ENCODE measurements around the gene RRP1. TPM values are rescaled to one million over a fixed set of nuclear protein-coding genes. Genes with fewer than 3 reads are reported as not detected.
A peak's percentile ranks its signal among the peaks of the same experiment; 100 is the strongest.

RRP1 gene
- total RNA-seq, 1 donor from 2014 or later: 12.6 TPM

DNA sequence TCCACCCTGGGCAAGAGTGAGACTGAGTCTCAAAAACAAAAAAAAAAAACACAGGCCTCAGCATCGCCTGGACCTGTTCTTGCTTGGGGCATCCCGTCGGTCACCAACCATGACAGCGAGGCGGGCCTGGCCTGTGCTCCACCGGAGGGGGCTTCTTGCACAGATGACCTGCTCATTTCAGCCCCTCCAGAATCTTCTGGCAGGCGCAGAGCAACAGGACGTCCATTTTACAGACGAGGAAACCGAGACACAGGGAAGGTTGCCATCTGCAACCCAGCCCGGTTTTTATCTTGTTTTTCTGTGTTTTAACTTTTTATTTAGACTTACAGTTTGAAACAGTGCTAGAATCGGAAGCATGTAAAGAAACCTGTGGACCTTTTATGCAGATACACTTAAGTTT is 14.2 kb upstream of the RRP1 start:
- no peak for DNase-seq (ENCODE audit: low read depth in 2 of 2)

DNA sequence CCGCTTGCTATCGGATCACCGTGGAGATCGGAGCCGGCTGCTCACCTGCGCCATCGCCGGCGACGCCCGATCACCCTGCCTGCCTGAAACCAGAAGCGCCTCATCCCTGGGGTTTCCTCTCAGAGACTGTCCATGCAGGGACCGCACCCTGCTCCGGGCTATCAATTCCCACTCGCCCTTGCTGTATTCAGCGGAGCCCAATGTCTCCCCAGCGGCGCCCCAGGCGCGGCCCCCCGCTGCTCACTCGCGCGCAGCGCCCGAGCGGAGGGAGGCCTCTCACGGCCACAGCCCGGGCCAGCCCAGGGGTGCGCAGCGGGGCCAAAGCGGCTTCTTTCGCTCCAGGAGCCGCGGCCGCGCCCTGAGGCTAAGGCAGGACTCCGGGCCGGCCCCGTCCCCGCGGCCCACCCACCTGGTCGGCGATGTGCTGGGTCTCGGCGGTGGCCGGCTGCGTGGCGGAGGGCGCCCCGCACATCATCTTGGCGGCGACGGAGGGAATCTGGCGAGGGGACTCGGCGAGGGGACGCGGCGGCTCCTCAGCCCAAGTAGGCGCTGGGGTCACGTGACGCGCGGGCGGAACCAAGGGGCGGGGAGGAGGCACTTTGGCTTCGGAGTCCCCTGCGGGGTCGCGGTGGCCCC is 13.5 kb upstream of the RRP1 start, which contains the start of gene CSTB:
CSTB (minus strand) TSS at position 514 of the 636 bp plus-strand sequence; CDS start at position 475, 39 bp downstream.
- DNase-seq (ENCODE audit: low read depth in 2 of 2): peak in 1 of 2 donors; percentile 71

- DNase-seq (ENCODE audit: low read depth in 2 of 2): no peak
Observed at GRCh38 chr21:43777953-43778352, 11.4 kb upstream of the RRP1 start.

DNA sequence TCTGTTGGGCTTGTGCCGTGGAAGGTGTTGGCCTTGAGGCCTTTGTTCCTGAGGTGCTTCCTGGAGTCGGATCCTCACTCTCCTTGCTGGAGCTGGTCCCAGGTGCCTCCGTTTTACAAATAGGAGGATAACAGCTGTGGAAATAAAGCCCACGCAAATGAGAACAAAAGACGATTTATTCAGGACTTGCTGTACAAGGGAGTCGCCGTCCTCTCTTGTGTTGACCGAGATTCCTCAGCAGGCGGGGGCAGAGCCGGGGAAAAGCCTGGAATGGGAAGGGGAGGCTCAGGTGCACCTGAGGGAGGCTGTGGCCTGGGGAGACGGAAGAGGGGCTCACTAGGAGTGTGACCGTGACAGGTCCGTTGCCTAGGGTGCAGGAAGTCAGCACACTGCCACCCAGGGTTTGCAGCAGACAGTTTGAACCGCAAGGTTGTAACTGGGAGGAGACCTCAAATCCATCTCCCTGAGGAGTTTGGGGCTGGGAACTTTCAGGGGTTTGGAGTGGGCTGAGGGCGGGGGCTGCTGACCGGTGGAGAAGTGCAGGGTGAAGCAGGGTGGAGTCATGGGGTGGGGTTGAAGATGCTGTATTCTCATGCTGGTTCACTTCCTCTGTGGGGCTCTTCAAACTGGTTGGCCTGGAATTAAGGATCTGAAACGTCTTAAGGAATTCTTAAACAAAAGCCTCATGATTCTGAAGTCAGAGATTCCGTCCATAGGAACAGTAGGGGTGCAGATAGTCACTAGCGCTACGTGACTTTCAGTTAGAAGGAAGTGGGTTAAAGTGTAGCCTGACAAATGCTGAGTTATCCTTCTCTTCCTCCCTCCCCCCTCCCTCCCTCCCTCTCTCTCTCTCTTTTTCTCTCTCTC is 10.7 kb upstream of the RRP1 start:
- DNase-seq (ENCODE audit: low read depth in 2 of 2): no peak

DNA sequence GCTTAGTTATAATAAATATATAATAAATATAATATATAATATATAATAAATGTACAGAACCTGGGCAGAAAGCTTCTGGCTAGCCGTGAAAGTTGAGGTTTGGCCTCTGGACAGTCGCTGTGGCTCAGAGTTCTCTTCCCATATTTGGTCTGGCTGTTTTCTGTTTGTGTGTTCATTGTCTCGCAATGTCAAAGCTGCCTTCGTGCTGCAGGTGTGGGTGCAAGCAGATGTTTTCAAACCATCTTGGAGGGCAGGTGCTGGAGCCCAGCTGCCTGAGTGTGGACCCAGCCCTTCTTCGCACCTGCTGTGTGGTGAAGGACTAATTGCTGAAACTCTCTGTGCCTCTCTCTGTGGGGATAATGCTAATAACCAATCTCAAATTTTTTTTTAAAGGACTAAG is 9.7 kb upstream of the RRP1 start:
- DNase-seq (ENCODE audit: low read depth in 2 of 2): no peak

- no peak for DNase-seq (ENCODE audit: low read depth in 2 of 2)
Observed at GRCh38 chr21:43781846-43782245, 7.5 kb upstream of the RRP1 start.

DNA sequence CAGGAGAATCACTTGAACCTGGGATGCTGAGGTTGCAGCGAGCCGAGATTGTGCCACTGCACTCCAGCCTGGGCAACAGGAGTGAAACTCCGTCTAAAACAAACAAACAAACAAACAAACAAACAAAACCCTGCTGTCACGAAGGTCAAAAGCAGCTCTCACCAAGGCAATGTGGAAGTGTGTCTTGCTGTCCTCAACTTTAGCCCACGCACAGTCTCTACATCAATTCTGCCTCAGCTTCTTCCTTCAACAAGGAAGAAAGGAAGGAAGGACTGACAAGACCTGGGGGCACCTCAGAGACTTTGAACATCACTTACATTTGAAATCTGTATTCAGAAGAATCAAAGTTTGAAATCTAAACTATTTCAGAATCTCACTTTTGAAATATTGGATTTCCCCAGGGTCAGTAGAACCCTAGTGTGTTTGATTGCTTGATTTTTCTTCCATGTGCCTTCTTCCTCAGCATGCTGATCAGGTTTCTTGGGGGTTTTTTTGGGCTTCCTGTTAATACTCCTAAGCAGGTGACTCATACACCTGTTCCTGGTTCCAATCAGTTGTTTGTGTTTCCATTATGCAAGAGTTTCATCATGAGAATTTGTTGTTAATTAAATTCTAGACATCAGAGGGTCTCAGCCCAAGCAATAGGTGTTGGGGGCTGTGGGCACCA is 6.8 kb upstream of the RRP1 start:
- DNase-seq (ENCODE audit: low read depth in 2 of 2): no peak

DNA sequence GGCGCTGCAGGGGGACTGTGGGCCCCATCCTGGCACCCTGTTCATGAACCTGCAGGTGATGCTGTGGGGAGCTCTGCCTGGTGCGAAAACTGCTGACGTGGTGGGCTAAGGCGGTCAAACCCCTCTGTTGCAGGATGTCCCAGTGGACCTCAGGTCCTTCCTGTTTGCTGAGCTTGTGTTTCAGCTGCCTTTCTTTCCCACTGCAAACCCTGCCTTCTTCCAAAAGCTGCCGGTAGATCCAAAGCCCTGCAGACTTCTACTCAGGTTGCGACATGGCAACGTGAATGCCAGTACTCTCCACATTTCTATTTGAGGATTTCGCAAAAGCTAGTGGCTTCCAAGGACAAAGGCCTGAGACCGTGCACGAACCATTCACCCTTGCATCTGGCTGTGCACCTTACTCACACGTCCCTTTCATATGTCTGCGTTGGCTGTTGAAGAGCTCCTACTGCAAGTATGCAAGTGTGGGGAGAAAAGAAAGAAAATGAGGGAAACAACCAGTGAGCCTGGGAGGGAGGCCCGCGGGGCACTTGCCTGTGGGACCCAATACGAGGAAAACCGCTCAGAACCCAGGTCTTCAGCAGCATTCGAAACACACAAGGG is 6.2 kb upstream of the RRP1 start:
- no peak for DNase-seq (ENCODE audit: low read depth in 2 of 2)

GRCh38 chr21:43785134-43785533 is 4.2 kb upstream of the RRP1 start:
- no peak for DNase-seq (ENCODE audit: low read depth in 2 of 2)

DNA sequence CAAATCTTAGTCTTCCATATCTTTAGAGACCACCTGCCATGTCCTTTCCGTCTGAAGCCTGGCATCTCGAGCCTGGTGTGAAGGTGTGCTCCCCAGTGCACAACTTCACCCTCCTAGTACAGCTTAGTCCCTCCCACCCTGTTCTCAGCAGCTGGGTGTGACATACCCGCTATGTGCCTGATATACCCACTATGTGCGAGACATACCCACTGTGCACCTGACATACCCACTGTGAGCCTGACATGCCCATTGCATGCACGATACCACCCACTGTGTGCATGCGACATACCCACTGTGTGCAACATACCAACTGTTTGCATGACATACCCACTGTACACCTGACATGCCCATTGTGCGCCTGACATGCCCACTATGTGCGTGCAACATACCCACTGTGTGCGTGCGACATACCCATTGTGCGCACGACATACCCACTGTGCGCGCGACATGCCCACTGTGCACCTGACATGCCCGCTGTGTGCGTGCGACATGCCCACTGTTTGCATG is 3.0 kb upstream of the RRP1 start:
- no peak for DNase-seq (ENCODE audit: low read depth in 2 of 2)

GRCh38 chr21:43786807-43787440 is 2.5 kb upstream of the RRP1 start:
- no peak for DNase-seq (ENCODE audit: low read depth in 2 of 2)

- peak in 1 of 2 donors; percentile 17 for DNase-seq (ENCODE audit: low read depth in 2 of 2)
Observed at GRCh38 chr21:43790010-43790524, 690 bp downstream of the RRP1 start.

GRCh38 chr21:43792406-43792805 is 3.0 kb downstream of the RRP1 start:
- no peak for DNase-seq (ENCODE audit: low read depth in 2 of 2)

DNA sequence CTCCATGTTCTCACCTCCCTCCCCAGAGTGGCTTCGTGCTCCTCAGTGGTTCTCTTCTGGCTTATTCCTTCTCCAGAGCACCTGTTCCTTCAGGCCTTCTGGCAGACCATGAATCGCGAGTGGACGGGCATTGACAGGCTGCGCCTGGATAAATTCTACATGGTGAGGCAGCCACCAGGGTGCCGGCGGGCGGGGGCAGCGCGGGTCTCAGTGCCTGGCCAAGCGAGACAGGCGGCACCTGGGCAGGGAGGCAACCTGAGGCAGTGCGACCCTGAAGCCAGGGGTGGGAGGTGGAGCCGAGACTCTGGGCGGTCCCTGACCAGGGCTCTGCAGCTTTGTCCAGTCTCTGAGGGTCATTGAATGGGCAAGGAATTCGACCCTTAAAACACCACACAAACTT is 3.9 kb downstream of the RRP1 start:
- DNase-seq (ENCODE audit: low read depth in 2 of 2): no peak

DNA sequence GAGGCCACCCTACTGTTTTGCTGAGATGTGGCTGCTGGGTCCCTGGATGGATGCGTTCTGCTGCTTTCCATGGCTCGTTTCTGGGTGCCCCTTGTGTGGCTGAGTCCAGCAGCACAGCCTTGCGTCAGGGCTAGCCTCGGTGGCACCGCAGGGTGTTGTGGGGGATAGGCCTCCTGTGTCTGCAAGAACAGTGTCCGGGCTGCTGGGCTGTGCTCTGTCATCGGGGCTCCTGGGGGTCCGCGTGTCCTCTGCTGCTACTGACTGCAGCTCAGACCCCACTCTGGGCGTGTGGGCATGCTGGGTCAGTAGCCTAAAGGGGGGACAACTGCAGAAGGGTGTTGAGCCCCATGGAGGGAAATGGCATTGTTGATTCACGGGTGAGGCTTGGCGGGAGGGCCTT is 4.9 kb downstream of the RRP1 start:
- no peak for DNase-seq (ENCODE audit: low read depth in 2 of 2)

DNA sequence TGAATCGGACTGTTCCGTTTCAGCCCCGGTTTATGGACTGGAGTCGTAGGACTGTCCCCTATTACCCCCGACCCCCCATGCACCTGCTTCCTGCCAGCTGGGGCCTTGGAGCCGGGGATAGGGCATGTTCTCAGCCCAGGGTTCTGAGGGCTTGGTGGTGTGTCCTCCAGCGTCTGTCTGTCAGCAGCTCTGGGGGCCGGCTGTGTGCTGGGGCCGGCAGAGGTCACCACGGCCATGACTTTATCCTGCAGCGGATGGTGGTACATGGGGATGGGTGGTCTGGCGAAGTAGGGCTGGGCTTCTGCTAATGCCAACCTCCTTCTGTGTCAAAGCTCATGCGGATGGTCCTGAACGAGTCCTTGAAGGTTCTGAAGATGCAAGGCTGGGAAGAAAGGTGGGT is 5.5 kb downstream of the RRP1 start:
- no peak for DNase-seq (ENCODE audit: low read depth in 2 of 2)

DNA sequence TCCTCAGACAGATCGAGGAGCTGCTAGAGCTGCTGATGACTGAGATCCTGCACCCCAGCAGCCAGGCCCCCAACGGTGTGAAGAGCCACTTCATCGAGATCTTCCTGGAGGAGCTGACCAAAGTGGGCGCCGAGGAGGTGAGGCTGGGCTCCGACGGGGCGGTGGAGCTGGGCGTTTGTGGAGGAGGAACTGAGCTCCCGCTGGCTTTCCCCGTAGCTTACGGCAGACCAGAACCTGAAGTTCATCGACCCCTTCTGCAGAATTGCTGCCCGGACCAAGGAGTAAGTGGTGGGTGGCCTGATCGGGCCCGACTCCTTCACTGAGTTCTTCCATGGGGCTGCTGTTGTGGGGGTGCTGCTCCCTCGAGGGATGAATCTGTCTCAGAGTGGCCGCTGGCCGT is 8.0 kb downstream of the RRP1 start:
- no peak for DNase-seq (ENCODE audit: low read depth in 2 of 2)

DNA sequence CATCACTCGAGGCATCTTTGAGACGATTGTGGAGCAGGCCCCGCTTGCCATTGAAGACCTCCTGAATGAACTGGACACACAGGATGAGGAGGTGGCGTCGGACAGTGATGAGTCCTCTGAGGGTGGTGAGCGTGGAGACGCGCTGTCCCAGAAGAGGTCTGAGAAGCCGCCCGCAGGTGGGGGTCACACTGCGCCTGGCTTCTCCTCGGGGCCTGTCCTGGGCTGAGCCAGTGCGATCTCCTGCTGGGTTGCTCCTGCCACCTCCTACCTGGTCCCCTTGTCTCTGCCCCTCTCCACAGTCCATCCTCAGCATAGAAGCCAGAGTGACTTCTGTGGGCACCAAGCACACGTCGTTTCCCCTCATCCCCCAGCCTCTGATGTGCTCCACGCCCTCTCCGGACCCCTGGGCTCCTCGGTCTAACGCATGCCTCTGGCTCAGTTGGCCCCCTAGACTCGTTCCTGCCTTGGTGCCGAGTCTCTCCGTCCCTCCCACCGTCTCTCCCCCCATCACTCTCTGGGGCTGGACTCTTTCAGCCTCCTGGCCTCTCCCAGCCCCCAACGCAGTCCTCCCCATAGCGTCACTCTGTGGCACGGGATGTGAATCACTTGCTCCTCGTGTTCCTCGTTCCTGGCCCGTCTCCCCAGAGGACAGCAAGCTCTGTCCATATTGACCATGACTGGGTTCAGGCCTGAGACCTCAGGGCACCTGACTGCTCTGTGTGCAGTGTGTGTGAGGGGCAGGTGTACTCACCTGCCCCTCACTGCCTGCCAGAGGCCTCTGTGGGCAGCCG is 8.7 kb downstream of the RRP1 start:
- no peak for DNase-seq (ENCODE audit: low read depth in 2 of 2)

DNA sequence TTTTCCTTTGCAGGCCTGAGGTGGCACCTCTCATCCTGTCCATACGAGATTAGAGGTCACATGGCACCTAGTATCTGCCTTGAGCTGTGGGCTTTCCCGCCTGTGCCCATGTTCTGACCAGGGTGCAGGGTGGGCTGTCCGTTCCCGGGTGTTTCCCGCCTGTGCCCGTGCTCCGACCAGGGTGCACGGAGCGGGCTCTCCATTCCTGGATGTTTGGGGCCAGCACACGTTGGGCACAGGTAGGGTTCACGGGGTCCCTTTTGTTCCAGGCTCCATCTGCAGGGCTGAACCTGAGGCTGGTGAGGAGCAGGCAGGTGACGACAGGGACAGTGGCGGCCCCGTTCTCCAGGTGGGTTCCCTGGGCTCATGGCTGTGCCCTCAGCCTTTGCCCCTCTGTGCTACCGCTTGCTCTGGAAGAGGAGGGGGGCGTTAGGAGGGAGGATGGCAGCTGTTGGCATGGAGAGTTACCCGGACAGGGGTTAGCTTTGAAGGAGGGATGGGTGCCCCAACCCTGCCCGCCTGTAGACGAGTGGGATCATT is 10.0 kb downstream of the RRP1 start:
- no peak for DNase-seq (ENCODE audit: low read depth in 2 of 2)

- DNase-seq (ENCODE audit: low read depth in 2 of 2): no peak
Observed at GRCh38 chr21:43800124-43800523, 10.7 kb downstream of the RRP1 start.
